Lower lobe of right lung (tissue), 2 donors: ENCODE measurements around the gene HUWE1. TPM values are rescaled to one million over a fixed set of nuclear protein-coding genes. Genes with fewer than 3 reads are reported as not detected.

ENCODE experiments used
- ATAC-seq, 2 donors: fragments of 200-7000 bp; cut with Tn5 transposase; one replicate each; pipeline ENCODE4 v1.9.1; 2020 to 2022; ENCODE audit warnings: mild to moderate bottlenecking in 2 of 2, moderate library complexity in 2 of 2
- DNase-seq: peaks from one replicate; pipeline ENCODE4 v3.0.0-alpha.2; 2020
- H3K27ac ChIP-seq: fragments of 200-600 bp; one replicate; pipeline ENCODE4 v1.8.0; 2022
- H3K27me3 ChIP-seq: fragments of 200-600 bp; one replicate; pipeline ENCODE4 v1.8.0; 2022; ENCODE audit warnings: low read depth
- H3K36me3 ChIP-seq: fragments of 200-600 bp; one replicate; pipeline ENCODE4 v1.8.0; 2022; ENCODE audit warnings: mild to moderate bottlenecking
- H3K4me1 ChIP-seq: fragments of 200-600 bp; one replicate; pipeline ENCODE4 v1.8.0; 2022
- H3K4me3 ChIP-seq: fragments of 200-600 bp; one replicate; pipeline ENCODE4 v1.8.0; 2022; ENCODE audit warnings: mild to moderate bottlenecking
- H3K9me3 ChIP-seq: fragments of 200-600 bp; one replicate; pipeline ENCODE4 v1.8.0; 2022
- CTCF ChIP-seq: fragments of 200-600 bp; IDR thresholded peaks from one replicate; pipeline ENCODE4 v1.8.0; 2022; ENCODE audit warnings: antibody characterized with exemption, mild to moderate bottlenecking
- intact Hi-C: fragments of 100-400 bp; cut with DNase I; formaldehyde crosslinking; loops from one replicate; pipeline ENCODE4 v1.11.0; 2022
- total RNA-seq: library from RNA; stranded (reverse); fragmentation: NEBNext Ultra II Directional; extraction: Animal tissue kit (Norgen Biotek cat#: 25700); gene quantifications from one replicate; pipeline ENCODE4 v1.2.1, GENCODE V29; 2021
- donor health status: DM: no; HTN: yes; CAD: no; lungs with severe emphysema.

Gene HUWE1
- total RNA-seq, 1 donor from 2014 or later: 162 TPM

- no peaks in the 10 kb centered on the region for H3K4me1 ChIP-seq
- no peaks in the 10 kb centered on the region for H3K9me3 ChIP-seq
- no peaks in the 10 kb centered on the region for H3K27me3 ChIP-seq
- ATAC-seq (no peak), DNase-seq (no peak)
- H3K4me3 ChIP-seq: no peak overlapping the region
- no peak overlapping the region for H3K27ac ChIP-seq
- H3K36me3 ChIP-seq: peaks cover 97% of the 10 kb centered on the region
- intact Hi-C loops: no loop called here
- TF ChIP-seq CTCF: no peak
Observed at GRCh38 chrX:53606456-53606855, 80.1 kb downstream of the HUWE1 start.

GRCh38 chrX:53605004-53605403 is 81.5 kb downstream of the HUWE1 start:
- no peak for TF ChIP-seq CTCF

GRCh38 chrX:53599781-53600396 is 86.6 kb downstream of the HUWE1 start:
- DNase-seq: no peak
- ATAC-seq: no peak
- Histone ChIP-seq H3K4me3 (no peak overlapping the region), H3K36me3 (peaks cover 85% of the 10 kb centered on the region), H3K4me1 (no peaks in the 10 kb centered on the region), H3K27me3 (no peaks in the 10 kb centered on the region), H3K27ac (no peak overlapping the region), H3K9me3 (no peaks in the 10 kb centered on the region)
- intact Hi-C loops: no loop called here
- TF ChIP-seq CTCF: no peak

More at GRCh38 chrX:53605004-53605403, 81.5 kb downstream of the HUWE1 start:
- Histone ChIP-seq H3K27ac (no peak overlapping the region), H3K4me3 (no peak overlapping the region), H3K36me3 (peaks cover 98% of the 10 kb centered on the region), H3K4me1 (no peaks in the 10 kb centered on the region), H3K9me3 (no peaks in the 10 kb centered on the region), H3K27me3 (no peaks in the 10 kb centered on the region)
- ATAC-seq (no peak), DNase-seq (no peak)
- intact Hi-C loops: no loop called here

- intact Hi-C loops: no loop called here
- H3K27me3 ChIP-seq: no peaks in the 10 kb centered on the region
- TF ChIP-seq CTCF: no peak
- ATAC-seq (no peak), DNase-seq (no peak)
- H3K9me3 ChIP-seq: no peaks in the 10 kb centered on the region
- H3K27ac ChIP-seq: no peak overlapping the region
- no peaks in the 10 kb centered on the region for H3K4me1 ChIP-seq
- H3K36me3 ChIP-seq: peaks cover 82% of the 10 kb centered on the region
- no peak overlapping the region for H3K4me3 ChIP-seq
Observed at GRCh38 chrX:53598169-53598568, 88.3 kb downstream of the HUWE1 start.

GRCh38 chrX:53595266-53595810 is 91.2 kb downstream of the HUWE1 start:
- H3K4me3 ChIP-seq: no peak overlapping the region
- no peak for TF ChIP-seq CTCF
- intact Hi-C loops: no loop called here
- ATAC-seq: peak; percentile 32 to 35
- no peak overlapping the region for H3K27ac ChIP-seq
- no peak for DNase-seq
- no peaks in the 10 kb centered on the region for H3K27me3 ChIP-seq
- H3K4me1 ChIP-seq: no peaks in the 10 kb centered on the region
- H3K9me3 ChIP-seq: no peaks in the 10 kb centered on the region
- peaks cover 82% of the 10 kb centered on the region for H3K36me3 ChIP-seq
